NCI-H1694 treated with DMSO at 0.1 percent for 48 hours (cell line): ENCODE data around the gene CYB5A.
A peak's percentile ranks its signal among the peaks of the same experiment; 100 is the strongest.
"Not testable (repeated sequence)": the region's sequence is repeated elsewhere in the genome, so short reads cannot be mapped to it uniquely, and the experiment has no call there.

Experiments used
- DNase-seq: peaks from one replicate; lab custom pipeline; 2025; lab: John Stamatoyannopoulos, UW

Gene CYB5A

GRCh38 chr18:74294526-74294925 lies 2.8 kb upstream of the CYB5A start:
- no peak for DNase-seq

- not testable (repeated sequence) for DNase-seq
These were observed 1.2 kb upstream of the CYB5A start for GRCh38 chr18:74292982-74293381.

GRCh38 chr18:74292541-74292858 lies 737 bp upstream of the CYB5A start:
- DNase-seq: peak; percentile 19

GRCh38 chr18:74291472-74291770 lies 342 bp downstream of the CYB5A start:
- no peak for DNase-seq

GRCh38 chr18:74290794-74291471 lies 830 bp downstream of the CYB5A start:
- DNase-seq: no peak

- no peak for DNase-seq
These were observed 1.7 kb downstream of the CYB5A start for GRCh38 chr18:74290021-74290420.

GRCh38 chr18:74289137-74289536 lies 2.6 kb downstream of the CYB5A start:
- DNase-seq: no peak

- no peak for DNase-seq
These were observed 3.0 kb downstream of the CYB5A start for GRCh38 chr18:74288730-74289129.

GRCh38 chr18:74288041-74288440 lies 3.7 kb downstream of the CYB5A start:
- DNase-seq: no peak

GRCh38 chr18:74286856-74287255 lies 4.9 kb downstream of the CYB5A start:
- no peak for DNase-seq

GRCh38 chr18:74286106-74286855 lies 5.5 kb downstream of the CYB5A start:
- no peak for DNase-seq

- not testable (repeated sequence) for DNase-seq
These were observed 6.2 kb downstream of the CYB5A start for GRCh38 chr18:74285583-74285982.

GRCh38 chr18:74284980-74285355 lies 6.8 kb downstream of the CYB5A start:
- DNase-seq: no peak

- no peak for DNase-seq
These were observed 7.4 kb downstream of the CYB5A start for GRCh38 chr18:74284191-74284979.

GRCh38 chr18:74283646-74284045 lies 8.1 kb downstream of the CYB5A start:
- DNase-seq: no peak

- DNase-seq: no peak
These were observed 8.8 kb downstream of the CYB5A start for GRCh38 chr18:74282755-74283554.

GRCh38 chr18:74281980-74282754 lies 9.6 kb downstream of the CYB5A start:
- no peak for DNase-seq

GRCh38 chr18:74281011-74281979 lies 10.5 kb downstream of the CYB5A start:
- no peak for DNase-seq

GRCh38 chr18:74278983-74279382 lies 12.8 kb downstream of the CYB5A start:
- DNase-seq: no peak

- no peak for DNase-seq
These were observed 13.7 kb downstream of the CYB5A start for GRCh38 chr18:74278058-74278457.
